ENCODE data around the gene RTN1.

DNA sequence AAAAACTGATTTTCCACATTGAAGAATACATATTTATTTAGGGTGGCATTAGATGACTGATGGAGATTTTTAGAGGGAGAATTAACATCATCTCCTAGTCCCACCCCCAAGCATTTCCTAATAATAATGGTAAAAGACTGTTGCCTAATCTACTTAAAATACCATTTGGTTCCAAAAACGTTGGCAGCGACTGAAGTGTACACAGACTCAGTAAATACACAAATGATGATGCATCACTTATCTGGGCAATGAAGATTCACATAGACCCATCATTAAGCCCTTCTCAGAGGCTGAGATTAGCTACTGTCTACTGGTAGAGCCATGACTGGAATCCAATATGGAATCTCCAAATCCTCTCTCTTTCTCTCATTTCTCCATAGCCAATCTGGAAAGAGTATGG is 18.2 kb downstream of the RTN1 start:
- TF ChIP-seq, protein P1, sequence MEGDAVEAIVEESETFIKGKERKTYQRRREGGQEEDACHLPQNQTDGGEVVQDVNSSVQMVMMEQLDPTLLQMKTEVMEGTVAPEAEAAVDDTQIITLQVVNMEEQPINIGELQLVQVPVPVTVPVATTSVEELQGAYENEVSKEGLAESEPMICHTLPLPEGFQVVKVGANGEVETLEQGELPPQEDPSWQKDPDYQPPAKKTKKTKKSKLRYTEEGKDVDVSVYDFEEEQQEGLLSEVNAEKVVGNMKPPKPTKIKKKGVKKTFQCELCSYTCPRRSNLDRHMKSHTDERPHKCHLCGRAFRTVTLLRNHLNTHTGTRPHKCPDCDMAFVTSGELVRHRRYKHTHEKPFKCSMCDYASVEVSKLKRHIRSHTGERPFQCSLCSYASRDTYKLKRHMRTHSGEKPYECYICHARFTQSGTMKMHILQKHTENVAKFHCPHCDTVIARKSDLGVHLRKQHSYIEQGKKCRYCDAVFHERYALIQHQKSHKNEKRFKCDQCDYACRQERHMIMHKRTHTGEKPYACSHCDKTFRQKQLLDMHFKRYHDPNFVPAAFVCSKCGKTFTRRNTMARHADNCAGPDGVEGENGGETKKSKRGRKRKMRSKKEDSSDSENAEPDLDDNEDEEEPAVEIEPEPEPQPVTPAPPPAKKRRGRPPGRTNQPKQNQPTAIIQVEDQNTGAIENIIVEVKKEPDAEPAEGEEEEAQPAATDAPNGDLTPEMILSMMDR (IDR thresholded peaks at IDR 0.05) = no peak
- TF ChIP-seq EZH2 (IDR thresholded peaks at IDR 0.05; ENCODE audit: borderline replicate concordance, insufficient read depth, low read depth, low read length, poor library complexity, severe bottlenecking) = no peak
